ENCODE data around the gene ASCC1.

GRCh38 chr10:72053690-72054089 lies 162.4 kb downstream of the ASCC1 start:
- TF ChIP-seq EZH2phosphoT487 (IDR thresholded peaks at IDR 0.05; ENCODE audit: insufficient read depth, low read depth) (no peak), EZH2 (IDR thresholded peaks at IDR 0.05; ENCODE audit: insufficient read depth, poor library complexity, severe bottlenecking) (no peak)

Data from GM23248 (cell line).